ENCODE results near the gene SLX4IP.

SLX4IP gene

GRCh38 chr20:10635476-10636208 lies 200.5 kb downstream of the SLX4IP start:
- H3K9me3 ChIP-seq (replicated peaks; ENCODE audit: low read length) = no peaks in the 10 kb centered on the region
- peaks cover 34% of the 10 kb centered on the region for H3K4me1 ChIP-seq (ENCODE audit: control insufficient read depth, insufficient read depth, low read length)
- H3K4me2 ChIP-seq (ENCODE audit: low read length) = peak overlapping the region; percentile 28
- no peaks in the 10 kb centered on the region for H3K27me3 ChIP-seq (ENCODE audit: control insufficient read depth, insufficient read depth, low read length)
- no peak overlapping the region for H3K9ac ChIP-seq (ENCODE audit: low read depth, low read length)
- no peak overlapping the region for H3K4me3 ChIP-seq (ENCODE audit: low read length)
- H3K36me3 ChIP-seq (ENCODE audit: insufficient read depth, low read length) = peaks cover 19% of the 10 kb centered on the region

GRCh38 chr20:10636326-10636818 lies 201.3 kb downstream of the SLX4IP start:
- no peaks in the 10 kb centered on the region for H3K27me3 ChIP-seq (ENCODE audit: control insufficient read depth, insufficient read depth, low read length)
- H3K4me1 ChIP-seq (ENCODE audit: control insufficient read depth, insufficient read depth, low read length) = peaks cover 34% of the 10 kb centered on the region
- H3K36me3 ChIP-seq (ENCODE audit: insufficient read depth, low read length) = peaks cover 26% of the 10 kb centered on the region
- peak overlapping the region; percentile 7 for H3K9ac ChIP-seq (ENCODE audit: low read depth, low read length)
- peak overlapping the region; percentile 23 for H3K4me2 ChIP-seq (ENCODE audit: low read length)
- H3K9me3 ChIP-seq (replicated peaks; ENCODE audit: low read length) = no peaks in the 10 kb centered on the region
- H3K4me3 ChIP-seq (ENCODE audit: low read length) = no peak overlapping the region

DNA sequence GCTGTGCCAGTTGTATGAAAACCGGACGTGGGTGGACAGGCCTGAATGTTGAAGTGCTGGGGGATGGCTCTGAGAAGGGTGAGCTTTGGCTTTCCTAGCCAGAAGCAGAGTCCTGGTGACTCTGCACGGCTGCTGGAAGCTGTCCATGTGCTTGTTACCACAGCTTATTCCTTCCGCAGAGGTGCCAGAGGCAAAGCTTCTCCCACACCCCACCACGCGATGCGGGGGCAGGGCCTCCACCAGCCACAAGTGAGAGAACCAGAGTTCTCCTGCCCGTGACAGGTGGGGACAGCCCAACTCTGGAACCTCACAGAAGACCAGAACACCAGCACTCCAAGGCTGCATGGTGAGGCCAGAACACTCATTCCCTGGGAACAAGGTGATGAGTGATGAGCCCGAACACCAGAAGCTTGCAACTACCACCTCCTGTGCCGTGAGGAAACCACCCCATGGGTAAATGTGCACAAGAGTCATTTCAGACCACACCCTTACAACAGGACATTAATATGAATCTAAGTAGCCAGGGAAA lies 202.0 kb downstream of the SLX4IP start:
- H3K4me3 ChIP-seq (ENCODE audit: low read length) = no peak overlapping the region
- peak overlapping the region; percentile 23 for H3K4me2 ChIP-seq (ENCODE audit: low read length)
- H3K36me3 ChIP-seq (ENCODE audit: insufficient read depth, low read length) = peaks cover 34% of the 10 kb centered on the region
- H3K4me1 ChIP-seq (ENCODE audit: control insufficient read depth, insufficient read depth, low read length) = peaks cover 34% of the 10 kb centered on the region
- H3K27me3 ChIP-seq (ENCODE audit: control insufficient read depth, insufficient read depth, low read length) = no peaks in the 10 kb centered on the region
- peak overlapping the region; percentile 7 for H3K9ac ChIP-seq (ENCODE audit: low read depth, low read length)
- no peaks in the 10 kb centered on the region for H3K9me3 ChIP-seq (replicated peaks; ENCODE audit: low read length)

DNA sequence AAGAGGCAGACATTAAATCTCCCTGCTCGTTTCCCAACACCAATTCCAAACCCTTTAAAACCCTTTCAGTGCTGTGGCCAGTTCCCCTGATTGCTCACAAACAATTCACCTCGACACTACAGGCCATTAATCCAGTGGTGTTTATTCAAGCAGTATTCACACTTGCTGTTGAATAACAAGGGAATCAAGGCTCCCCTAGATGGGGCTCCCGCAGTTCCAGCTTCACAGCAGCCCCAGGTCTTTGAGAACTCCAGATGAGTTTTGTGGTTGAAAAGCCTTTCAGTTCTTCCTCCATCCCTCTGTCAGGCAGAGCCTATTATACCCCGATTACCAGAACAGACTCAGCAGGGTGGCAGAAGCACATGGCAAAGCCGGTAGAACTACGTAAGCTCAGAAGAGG lies 202.5 kb downstream of the SLX4IP start:
- peak overlapping the region; percentile 2 for H3K9ac ChIP-seq (ENCODE audit: low read depth, low read length)
- H3K4me1 ChIP-seq (ENCODE audit: control insufficient read depth, insufficient read depth, low read length) = peaks cover 38% of the 10 kb centered on the region
- H3K27me3 ChIP-seq (ENCODE audit: control insufficient read depth, insufficient read depth, low read length) = no peaks in the 10 kb centered on the region
- H3K4me2 ChIP-seq (ENCODE audit: low read length) = no peak overlapping the region
- peaks cover 38% of the 10 kb centered on the region for H3K36me3 ChIP-seq (ENCODE audit: insufficient read depth, low read length)
- no peak overlapping the region for H3K4me3 ChIP-seq (ENCODE audit: low read length)
- no peaks in the 10 kb centered on the region for H3K9me3 ChIP-seq (replicated peaks; ENCODE audit: low read length)

DNA sequence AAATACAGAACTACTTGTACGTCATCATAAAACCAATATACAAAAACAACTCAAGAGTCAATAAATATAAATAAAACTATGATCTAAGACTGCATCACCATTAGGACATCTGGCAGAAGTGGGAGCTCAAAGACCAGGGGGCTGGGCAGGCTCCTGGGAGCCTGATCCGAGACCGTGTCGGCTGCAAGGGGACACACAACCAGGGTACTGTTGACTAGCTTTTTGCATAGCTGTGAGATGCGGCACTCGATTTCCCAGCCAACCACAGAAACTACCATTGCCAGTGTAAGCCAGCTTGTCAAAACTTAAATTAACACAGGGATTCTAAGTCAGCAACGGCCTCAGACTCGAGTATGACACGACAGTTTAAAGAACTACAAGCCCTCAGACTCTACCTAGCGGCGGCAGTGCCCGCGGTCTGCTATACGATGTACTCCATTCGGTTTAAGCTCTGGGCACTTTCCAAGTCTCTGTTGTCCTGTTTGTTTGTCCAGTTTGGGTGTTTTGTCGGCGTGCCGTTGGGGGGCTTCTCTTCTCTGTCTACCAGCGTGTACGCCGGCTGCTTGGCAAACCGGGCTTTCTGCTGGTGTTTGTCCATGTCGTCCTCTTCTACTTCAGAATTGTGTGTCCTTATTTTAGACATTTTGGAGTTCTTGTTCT lies 204.1 kb downstream of the SLX4IP start:
- no peaks in the 10 kb centered on the region for H3K27me3 ChIP-seq (ENCODE audit: control insufficient read depth, insufficient read depth, low read length)
- H3K9ac ChIP-seq (ENCODE audit: low read depth, low read length) = no peak overlapping the region
- peaks cover 46% of the 10 kb centered on the region for H3K4me1 ChIP-seq (ENCODE audit: control insufficient read depth, insufficient read depth, low read length)
- peaks cover 52% of the 10 kb centered on the region for H3K36me3 ChIP-seq (ENCODE audit: insufficient read depth, low read length)
- no peak overlapping the region for H3K4me2 ChIP-seq (ENCODE audit: low read length)
- H3K9me3 ChIP-seq (replicated peaks; ENCODE audit: low read length) = no peaks in the 10 kb centered on the region
- H3K4me3 ChIP-seq (ENCODE audit: low read length) = no peak overlapping the region

- Histone ChIP-seq H3K27me3 (ENCODE audit: control insufficient read depth, insufficient read depth, low read length) (no peaks in the 10 kb centered on the region), H3K9ac (ENCODE audit: low read depth, low read length) (no peak overlapping the region), H3K36me3 (ENCODE audit: insufficient read depth, low read length) (peaks cover 60% of the 10 kb centered on the region), H3K4me2 (ENCODE audit: low read length) (no peak overlapping the region), H3K4me1 (ENCODE audit: control insufficient read depth, insufficient read depth, low read length) (peaks cover 39% of the 10 kb centered on the region), H3K9me3 (replicated peaks; ENCODE audit: low read length) (no peaks in the 10 kb centered on the region), H3K4me3 (ENCODE audit: low read length) (no peak overlapping the region)
Observed at GRCh38 chr20:10639737-10640556, 204.8 kb downstream of the SLX4IP start.

GRCh38 chr20:10640897-10641296 lies 205.8 kb downstream of the SLX4IP start:
- no peak overlapping the region for H3K4me2 ChIP-seq (ENCODE audit: low read length)
- H3K36me3 ChIP-seq (ENCODE audit: insufficient read depth, low read length) = peaks cover 69% of the 10 kb centered on the region
- H3K9me3 ChIP-seq (replicated peaks; ENCODE audit: low read length) = no peaks in the 10 kb centered on the region

DNA sequence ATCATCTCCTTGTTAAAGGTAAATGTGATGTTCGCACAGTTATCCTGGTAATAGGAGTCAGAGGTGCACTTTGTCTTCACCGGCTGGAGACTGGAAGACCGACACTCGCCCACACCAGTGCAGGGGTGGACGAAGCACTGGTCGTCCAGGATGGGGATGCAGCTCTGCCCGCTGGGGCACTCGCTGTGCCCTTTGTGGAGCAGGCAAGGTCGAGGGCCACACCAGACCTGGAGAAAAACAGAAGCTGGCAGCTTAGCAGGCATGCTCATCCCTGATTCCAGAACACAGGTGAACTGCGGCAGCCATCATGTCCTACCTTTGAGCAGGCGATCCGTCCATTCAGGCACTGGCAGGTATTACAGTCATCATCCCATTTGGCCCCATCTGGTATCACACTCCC lies 206.4 kb downstream of the SLX4IP start:
- H3K27me3 ChIP-seq (ENCODE audit: control insufficient read depth, insufficient read depth, low read length) = no peaks in the 10 kb centered on the region
- no peaks in the 10 kb centered on the region for H3K9me3 ChIP-seq (replicated peaks; ENCODE audit: low read length)
- peaks cover 74% of the 10 kb centered on the region for H3K36me3 ChIP-seq (ENCODE audit: insufficient read depth, low read length)
- H3K4me1 ChIP-seq (ENCODE audit: control insufficient read depth, insufficient read depth, low read length) = peaks cover 25% of the 10 kb centered on the region
- no peak overlapping the region for H3K4me3 ChIP-seq (ENCODE audit: low read length)
- no peak overlapping the region for H3K4me2 ChIP-seq (ENCODE audit: low read length)
- H3K9ac ChIP-seq (ENCODE audit: low read depth, low read length) = no peak overlapping the region

More at GRCh38 chr20:10640897-10641296, 205.8 kb downstream of the SLX4IP start:
- H3K4me3 ChIP-seq (ENCODE audit: low read length) = no peak overlapping the region
- H3K9ac ChIP-seq (ENCODE audit: low read depth, low read length) = no peak overlapping the region
- no peaks in the 10 kb centered on the region for H3K27me3 ChIP-seq (ENCODE audit: control insufficient read depth, insufficient read depth, low read length)
- peaks cover 31% of the 10 kb centered on the region for H3K4me1 ChIP-seq (ENCODE audit: control insufficient read depth, insufficient read depth, low read length)

DNA sequence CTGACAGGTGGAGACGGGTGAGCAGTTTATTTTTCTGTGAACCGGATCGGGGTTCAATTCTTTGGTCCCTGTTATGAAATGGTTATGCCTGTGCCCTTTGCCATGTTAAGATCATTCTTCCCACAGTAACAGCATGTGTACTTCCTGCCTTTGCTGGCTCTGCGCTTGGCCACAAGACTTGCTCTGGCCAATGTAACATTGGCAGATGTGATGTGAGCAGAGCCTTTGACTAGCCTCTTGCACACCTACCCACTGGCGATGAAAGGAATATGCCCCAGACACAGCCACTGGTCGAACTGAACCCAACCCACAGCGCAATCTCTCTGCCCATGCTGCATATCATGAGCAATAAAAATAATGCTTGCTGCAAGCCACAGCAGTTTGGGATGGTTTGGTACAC lies 206.8 kb downstream of the SLX4IP start:
- H3K27me3 ChIP-seq (ENCODE audit: control insufficient read depth, insufficient read depth, low read length) = no peaks in the 10 kb centered on the region
- H3K9ac ChIP-seq (ENCODE audit: low read depth, low read length) = no peak overlapping the region
- peaks cover 77% of the 10 kb centered on the region for H3K36me3 ChIP-seq (ENCODE audit: insufficient read depth, low read length)
- H3K9me3 ChIP-seq (replicated peaks; ENCODE audit: low read length) = no peaks in the 10 kb centered on the region
- H3K4me3 ChIP-seq (ENCODE audit: low read length) = no peak overlapping the region
- H3K4me2 ChIP-seq (ENCODE audit: low read length) = no peak overlapping the region
- peaks cover 21% of the 10 kb centered on the region for H3K4me1 ChIP-seq (ENCODE audit: control insufficient read depth, insufficient read depth, low read length)

DNA sequence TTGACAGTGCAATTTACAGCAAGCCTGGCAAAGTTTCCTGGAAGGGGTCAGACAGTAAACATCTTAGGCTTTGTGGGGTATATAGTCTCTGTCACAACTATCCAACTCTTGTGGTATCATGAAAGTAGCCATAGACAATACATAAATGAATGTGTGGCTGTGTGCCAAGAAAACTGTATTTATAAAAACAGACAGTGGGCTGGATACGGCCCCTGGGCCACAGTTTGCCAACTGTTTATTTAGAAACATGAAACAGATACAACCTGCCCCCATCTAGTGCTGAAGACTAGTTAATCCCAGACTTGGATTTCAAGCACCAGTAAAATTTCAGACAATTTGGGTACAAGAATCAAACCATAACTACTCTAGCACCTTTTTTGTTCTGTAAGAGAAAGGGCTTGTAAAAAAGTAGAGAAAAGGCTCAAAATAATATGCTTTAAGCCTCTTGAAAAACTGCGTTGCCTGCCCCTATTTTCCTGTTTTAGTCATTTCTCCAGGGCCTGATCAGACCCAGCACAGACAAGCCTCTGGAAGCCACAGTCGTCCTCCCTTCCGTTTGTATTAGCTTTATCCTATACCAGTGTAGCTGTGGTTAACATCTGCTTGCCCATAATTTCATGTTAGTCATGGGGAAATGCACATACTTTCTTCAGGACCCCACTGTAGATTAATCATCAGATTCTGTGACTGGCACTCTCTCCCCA lies 207.9 kb downstream of the SLX4IP start:
- Histone ChIP-seq H3K4me1 (ENCODE audit: control insufficient read depth, insufficient read depth, low read length) (peaks cover 12% of the 10 kb centered on the region), H3K36me3 (ENCODE audit: insufficient read depth, low read length) (peaks cover 85% of the 10 kb centered on the region), H3K4me2 (ENCODE audit: low read length) (no peak overlapping the region), H3K4me3 (ENCODE audit: low read length) (no peak overlapping the region), H3K9me3 (replicated peaks; ENCODE audit: low read length) (no peaks in the 10 kb centered on the region), H3K27me3 (ENCODE audit: control insufficient read depth, insufficient read depth, low read length) (no peaks in the 10 kb centered on the region), H3K9ac (ENCODE audit: low read depth, low read length) (peak overlapping the region; percentile 5)

DNA sequence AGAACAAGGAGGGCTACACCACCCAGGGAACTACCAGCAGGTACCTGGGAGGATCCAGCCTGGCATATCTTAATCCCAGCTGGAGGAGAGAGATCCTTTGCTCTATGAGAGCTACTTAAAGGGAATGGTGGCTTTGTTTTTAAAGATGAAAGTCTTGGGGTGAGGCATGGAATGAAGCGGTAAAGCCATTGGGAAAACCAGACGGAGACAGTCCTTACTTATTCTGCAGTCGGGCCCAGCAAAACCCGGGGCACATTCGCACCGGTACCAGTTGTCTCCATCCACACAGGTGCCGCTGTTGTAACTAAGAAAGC lies 208.4 kb downstream of the SLX4IP start:
- no peak overlapping the region for H3K9ac ChIP-seq (ENCODE audit: low read depth, low read length)
- peaks cover 91% of the 10 kb centered on the region for H3K36me3 ChIP-seq (ENCODE audit: insufficient read depth, low read length)
- H3K9me3 ChIP-seq (replicated peaks; ENCODE audit: low read length) = no peaks in the 10 kb centered on the region
- H3K27me3 ChIP-seq (ENCODE audit: control insufficient read depth, insufficient read depth, low read length) = no peaks in the 10 kb centered on the region
- no peak overlapping the region for H3K4me3 ChIP-seq (ENCODE audit: low read length)
- peaks cover 16% of the 10 kb centered on the region for H3K4me1 ChIP-seq (ENCODE audit: control insufficient read depth, insufficient read depth, low read length)
- H3K4me2 ChIP-seq (ENCODE audit: low read length) = no peak overlapping the region

Data from skeletal muscle satellite cell (primary cell).